Subcutaneous abdominal adipose tissue (tissue), 5 donors: ENCODE measurements around the gene RHBDF2.

Experiments
- H3K27ac ChIP-seq: one replicate; pipeline ENCODE4 v1.7.0; 2013; ENCODE audit warnings: low read depth, mild to moderate bottlenecking, inconsistent platforms, low read length, moderate library complexity
- H3K27me3 ChIP-seq, 5 donors: one replicate each; pipeline ENCODE4 v1.7.0; 2013; ENCODE audit warnings: low read length in 5 of 5, inconsistent platforms in 1 of 5; ENCODE audit not compliant: control insufficient read depth in 5 of 5, insufficient read depth in 4 of 5
- H3K36me3 ChIP-seq, 5 donors: one replicate each; pipeline ENCODE4 v1.7.0; 2013; ENCODE audit warnings: low read length in 5 of 5; ENCODE audit not compliant: control insufficient read depth in 5 of 5, insufficient read depth in 5 of 5
- H3K4me1 ChIP-seq, 5 donors: one replicate each; pipeline ENCODE4 v1.7.0; 2013; ENCODE audit warnings: low read length in 5 of 5, mild to moderate bottlenecking in 3 of 5, moderate library complexity in 1 of 5; ENCODE audit not compliant: control insufficient read depth in 5 of 5, insufficient read depth in 5 of 5
- H3K4me3 ChIP-seq, 5 donors: one replicate each; pipeline ENCODE4 v1.7.0; 2013; ENCODE audit warnings: low read length in 5 of 5, low read depth in 1 of 5
- H3K9ac ChIP-seq, 5 donors: one replicate each; pipeline ENCODE4 v1.7.0; 2013; ENCODE audit warnings: low read length in 5 of 5, mild to moderate bottlenecking in 4 of 5, moderate library complexity in 3 of 5
- H3K9me3 ChIP-seq, 5 donors: one replicate each; pipeline ENCODE4 v1.7.0; 2013; ENCODE audit warnings: low read length in 5 of 5; ENCODE audit not compliant: control insufficient read depth in 5 of 5
- donor health status: healthy.
- donor health status: healthy.
- donor health status: healthy.
- donor health status: healthy.
- donor health status: healthy.

RHBDF2 gene

DNA sequence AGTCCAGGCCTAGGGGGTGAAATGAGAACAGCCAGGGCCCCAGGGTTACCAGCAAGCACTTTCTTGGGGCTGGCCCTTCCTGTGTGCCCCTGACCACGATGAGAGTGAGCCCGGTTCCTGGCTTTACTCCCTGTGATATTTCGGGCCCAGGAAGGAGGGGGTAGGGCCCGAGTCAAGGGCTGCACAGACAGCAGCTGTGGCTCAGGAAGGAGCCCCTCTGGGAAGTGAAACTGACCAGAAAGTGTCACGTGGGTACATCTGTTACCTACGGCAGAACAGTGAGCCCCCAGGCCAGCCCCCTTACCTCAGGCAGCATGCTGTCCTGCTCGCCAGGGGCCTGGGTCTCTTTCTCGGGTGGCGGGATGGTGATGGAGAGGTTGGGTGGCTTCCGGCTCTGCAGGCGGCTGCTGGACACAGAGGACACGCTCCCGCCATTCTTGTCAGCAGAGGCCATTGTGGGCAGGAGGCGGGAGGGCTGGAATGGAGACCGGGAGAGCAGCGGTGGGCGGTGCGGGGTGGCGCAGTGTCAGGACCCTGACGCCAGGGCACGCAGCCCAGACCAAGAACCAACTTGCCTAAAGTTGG is 20.1 kb downstream of the RHBDF2 start:
- H3K27me3 ChIP-seq: no peaks in the 10 kb centered on the region
- H3K27ac ChIP-seq: no peak overlapping the region
- H3K9me3 ChIP-seq: no peaks in the 10 kb centered on the region
- no peak overlapping the region for H3K4me3 ChIP-seq
- peaks cover 0 to 34% (median 11%) of the 10 kb centered on the region in 5 donors for H3K36me3 ChIP-seq
- H3K9ac ChIP-seq: no peak overlapping the region
- peaks cover 0 to 40% (median 9%) of the 10 kb centered on the region in 5 donors for H3K4me1 ChIP-seq

DNA sequence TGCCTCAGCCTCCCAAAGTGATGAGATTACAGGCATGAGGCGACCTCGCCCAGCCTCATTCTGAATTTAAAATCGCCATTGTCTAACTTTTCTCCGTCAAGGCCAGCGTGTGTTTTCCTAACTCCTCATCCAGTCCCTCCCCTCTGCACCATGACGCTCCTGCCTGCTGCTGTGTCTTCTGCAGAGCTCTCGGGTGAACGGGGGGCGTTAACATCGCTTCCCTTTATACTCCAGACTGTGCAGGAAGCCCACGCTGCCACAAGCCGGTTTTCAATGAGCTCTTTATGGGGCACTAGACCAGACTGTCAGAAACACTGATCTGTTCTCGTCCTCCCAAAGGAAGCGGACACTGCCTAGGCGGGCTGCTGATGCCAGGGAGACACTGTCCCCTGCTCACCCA is 20.6 kb downstream of the RHBDF2 start:
- peaks cover 0 to 35% (median 11%) of the 10 kb centered on the region in 5 donors for H3K36me3 ChIP-seq
- peak overlapping the region in 1 of 5 donors; percentile 2 for H3K9ac ChIP-seq
- no peak overlapping the region for H3K4me3 ChIP-seq
- H3K27ac ChIP-seq: no peak overlapping the region
- H3K4me1 ChIP-seq: peaks cover 0 to 35% (median 6%) of the 10 kb centered on the region in 5 donors
- H3K27me3 ChIP-seq: no peaks in the 10 kb centered on the region
- H3K9me3 ChIP-seq: no peaks in the 10 kb centered on the region

DNA sequence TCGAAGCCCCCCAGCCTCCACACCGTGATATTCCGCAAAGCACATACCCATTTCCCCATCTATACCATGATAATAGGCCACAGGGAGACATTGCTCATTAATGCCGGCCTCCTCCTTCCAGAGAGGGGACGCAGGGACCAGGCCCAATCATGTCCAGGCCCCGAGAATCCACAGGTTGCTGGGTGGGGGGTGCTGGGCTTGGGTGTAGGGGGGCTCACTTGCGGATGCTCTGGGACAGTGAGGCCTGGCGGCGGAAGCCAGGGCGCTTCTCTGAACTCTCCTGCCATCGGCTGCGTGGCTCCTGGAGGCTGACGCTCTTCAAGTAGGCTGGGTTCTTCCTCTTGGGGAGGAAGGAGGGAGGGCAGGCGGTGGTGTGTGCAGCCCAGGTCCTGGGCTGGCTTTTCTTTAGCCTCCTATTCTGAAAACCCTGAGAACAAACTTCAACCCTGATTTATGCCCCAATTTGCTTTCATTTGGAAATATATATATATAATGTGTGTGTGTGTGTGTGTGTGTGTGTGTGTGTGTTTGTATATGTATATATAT is 21.6 kb downstream of the RHBDF2 start:
- Histone ChIP-seq H3K4me1 (peaks cover 0 to 27% (median 5%) of the 10 kb centered on the region in 5 donors), H3K36me3 (peaks cover 0 to 46% (median 14%) of the 10 kb centered on the region in 5 donors), H3K9me3 (no peaks in the 10 kb centered on the region), H3K4me3 (no peak overlapping the region), H3K27me3 (no peaks in the 10 kb centered on the region), H3K27ac (no peak overlapping the region), H3K9ac (no peak overlapping the region)

DNA sequence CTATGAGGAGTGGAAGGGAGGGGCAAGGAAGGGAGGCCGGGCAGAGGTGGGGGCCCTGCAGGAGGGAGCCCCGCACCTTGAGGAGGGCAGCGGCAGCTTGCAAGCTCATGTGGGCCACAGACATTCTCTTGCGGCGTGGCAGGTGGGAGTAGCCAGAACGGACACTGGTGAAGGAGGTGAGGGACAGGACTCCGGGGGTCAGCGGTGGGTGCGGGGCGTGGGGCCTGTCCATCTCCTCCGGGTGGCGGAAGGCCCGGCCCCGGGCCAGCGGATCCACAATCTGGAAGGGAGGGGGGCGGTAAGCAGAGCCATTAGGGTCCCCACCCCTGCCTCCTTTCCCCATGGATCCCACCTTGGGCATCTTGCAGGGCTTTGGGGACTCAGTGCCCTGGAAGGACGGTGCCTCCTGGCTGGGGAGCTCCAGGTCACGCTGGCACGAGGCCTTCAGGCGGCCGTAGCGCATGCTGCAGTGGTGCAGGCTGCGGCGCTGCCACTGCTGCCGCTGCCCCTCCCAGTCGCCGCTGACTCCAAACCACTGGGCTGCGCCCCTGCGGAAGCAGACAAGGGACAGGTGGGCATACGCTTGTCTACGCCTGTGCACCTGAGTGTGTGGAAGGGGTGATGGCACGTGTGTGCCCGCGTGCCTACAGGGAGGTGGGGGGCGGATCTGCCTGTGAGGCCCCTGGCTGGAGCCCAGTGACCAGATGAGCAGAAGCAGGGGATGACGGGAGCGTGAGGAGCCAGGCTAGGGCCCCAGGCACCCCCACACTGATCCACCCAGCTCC is 22.3 kb downstream of the RHBDF2 start:
- H3K27ac ChIP-seq: no peak overlapping the region
- peaks cover 0 to 52% (median 18%) of the 10 kb centered on the region in 5 donors for H3K36me3 ChIP-seq
- no peak overlapping the region for H3K9ac ChIP-seq
- no peaks in the 10 kb centered on the region for H3K9me3 ChIP-seq
- H3K4me3 ChIP-seq: no peak overlapping the region
- no peaks in the 10 kb centered on the region for H3K27me3 ChIP-seq
- peaks cover 0 to 23% (median 5%) of the 10 kb centered on the region in 5 donors for H3K4me1 ChIP-seq

DNA sequence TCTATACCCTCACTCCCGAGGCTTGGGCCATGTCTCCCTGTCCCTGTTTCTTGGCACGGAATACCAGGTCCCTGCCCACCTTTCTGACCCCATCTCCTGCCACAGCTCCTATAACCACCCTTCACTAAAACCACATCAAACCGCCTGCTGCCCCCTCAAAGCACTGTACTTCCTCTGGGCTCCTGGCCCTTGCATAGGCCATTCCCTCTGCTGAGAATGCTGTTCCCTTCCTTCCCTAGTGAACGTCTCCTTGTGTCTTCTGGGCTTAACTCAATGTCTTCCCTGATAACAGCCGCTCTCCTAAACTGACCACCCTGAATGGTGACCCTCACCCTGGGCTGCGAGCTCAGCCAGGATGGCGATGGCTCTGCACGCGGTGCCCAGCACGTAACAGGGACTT is 23.1 kb downstream of the RHBDF2 start:
- Histone ChIP-seq H3K9ac (no peak overlapping the region), H3K4me3 (no peak overlapping the region), H3K9me3 (no peaks in the 10 kb centered on the region), H3K27ac (no peak overlapping the region), H3K4me1 (peaks cover 0 to 19% (median 5%) of the 10 kb centered on the region in 5 donors), H3K36me3 (peaks cover 0 to 61% (median 27%) of the 10 kb centered on the region in 5 donors), H3K27me3 (no peaks in the 10 kb centered on the region)

DNA sequence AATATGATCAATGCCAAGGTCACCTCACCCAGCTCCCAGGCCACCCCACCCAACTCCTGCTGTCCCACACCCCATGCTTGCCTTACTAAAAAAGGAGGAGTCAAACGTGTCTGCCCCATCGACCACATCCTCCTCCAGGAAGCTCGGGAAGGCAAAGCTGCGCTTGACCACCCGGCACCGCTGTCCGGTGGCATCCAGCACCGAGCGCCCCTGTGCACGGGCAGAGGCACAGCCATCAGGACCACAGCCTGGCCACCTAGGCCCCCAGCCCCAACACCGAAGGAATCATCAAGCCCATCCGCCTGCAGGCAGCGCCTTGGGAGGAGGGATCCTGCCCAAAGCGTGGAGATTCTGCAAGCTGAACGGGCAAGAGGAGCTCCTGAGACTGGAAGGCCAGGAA is 23.6 kb downstream of the RHBDF2 start:
- H3K9ac ChIP-seq: no peak overlapping the region
- no peaks in the 10 kb centered on the region for H3K9me3 ChIP-seq
- no peak overlapping the region for H3K27ac ChIP-seq
- H3K4me3 ChIP-seq: no peak overlapping the region
- H3K4me1 ChIP-seq: peaks cover 0 to 19% (median 5%) of the 10 kb centered on the region in 5 donors
- H3K27me3 ChIP-seq: no peaks in the 10 kb centered on the region
- H3K36me3 ChIP-seq: peaks cover 0 to 66% (median 30%) of the 10 kb centered on the region in 5 donors

DNA sequence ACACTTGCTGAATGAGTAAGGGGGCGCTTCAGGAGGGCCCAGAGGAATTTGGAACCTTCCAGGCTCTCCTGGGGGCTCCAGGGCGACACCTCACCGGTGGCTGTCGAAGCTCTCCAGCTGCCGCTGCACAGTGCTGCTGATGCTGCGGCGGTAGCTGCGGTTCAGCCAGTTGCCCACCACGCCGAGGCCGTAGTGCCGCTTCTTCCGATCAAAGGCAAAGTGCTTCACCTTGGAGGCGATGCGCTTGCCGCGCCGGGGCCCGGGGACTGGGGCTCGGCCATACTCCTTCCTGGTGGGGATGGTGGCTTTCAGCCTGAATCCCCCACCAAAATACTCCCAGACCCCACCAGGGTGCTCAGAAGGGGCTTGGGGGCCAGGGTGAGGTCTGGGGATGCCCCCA is 24.5 kb downstream of the RHBDF2 start:
- Histone ChIP-seq H3K9me3 (no peaks in the 10 kb centered on the region), H3K36me3 (peaks cover 0 to 74% (median 36%) of the 10 kb centered on the region in 5 donors), H3K4me1 (peaks cover 0 to 19% (median 5%) of the 10 kb centered on the region in 5 donors), H3K27me3 (peaks cover 0 to 4% (median 0%) of the 10 kb centered on the region in 5 donors), H3K27ac (no peak overlapping the region), H3K4me3 (no peak overlapping the region), H3K9ac (no peak overlapping the region)

DNA sequence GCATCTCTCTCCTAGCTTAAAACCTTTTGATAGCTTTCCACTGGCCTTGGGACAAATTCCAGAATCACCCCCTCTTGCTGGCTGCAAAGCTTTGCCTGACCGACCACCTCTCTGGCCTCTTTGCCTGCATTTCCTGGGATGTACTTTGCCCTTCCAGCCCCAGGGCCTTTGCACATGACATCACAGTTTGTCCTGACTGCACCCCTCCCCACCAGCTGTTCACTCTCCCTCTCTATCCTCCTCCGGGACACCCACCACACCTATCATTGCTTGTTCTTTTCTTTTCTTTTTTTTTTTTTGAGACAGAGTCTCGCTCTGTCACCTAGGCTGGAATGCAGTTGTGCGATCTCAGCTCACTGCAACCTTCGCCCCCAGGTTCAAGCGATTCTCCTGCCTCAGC is 25.9 kb downstream of the RHBDF2 start:
- Histone ChIP-seq H3K36me3 (peaks cover 0 to 82% (median 44%) of the 10 kb centered on the region in 5 donors), H3K4me1 (peaks cover 0 to 9% (median 1%) of the 10 kb centered on the region in 5 donors), H3K9ac (no peak overlapping the region), H3K4me3 (no peak overlapping the region), H3K27me3 (peaks cover 0 to 4% (median 0%) of the 10 kb centered on the region in 5 donors), H3K27ac (no peak overlapping the region), H3K9me3 (no peaks in the 10 kb centered on the region)

DNA sequence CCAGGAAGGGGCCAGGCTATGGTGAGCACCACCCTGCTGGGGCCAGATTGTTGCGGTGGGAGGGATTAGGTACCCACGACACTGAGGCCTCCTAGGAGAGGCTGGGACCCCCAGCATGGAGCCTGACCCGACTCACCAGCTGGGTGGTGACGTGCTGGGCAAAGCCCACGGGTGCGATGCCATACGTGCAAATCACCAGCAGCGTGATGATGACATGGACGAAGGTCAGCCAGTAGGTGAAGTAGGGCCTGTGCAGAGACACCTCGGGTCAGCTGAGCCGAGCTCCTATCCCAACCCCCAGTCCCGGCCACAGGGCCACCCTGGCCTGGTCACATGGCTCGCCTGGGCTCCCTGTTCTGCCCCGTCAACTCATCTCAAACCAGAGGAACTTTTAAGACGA is 26.3 kb downstream of the RHBDF2 start:
- Histone ChIP-seq H3K36me3 (peaks cover 0 to 85% (median 44%) of the 10 kb centered on the region in 5 donors), H3K4me1 (peaks cover 0 to 7% (median 0%) of the 10 kb centered on the region in 5 donors), H3K9ac (no peak overlapping the region), H3K9me3 (no peaks in the 10 kb centered on the region), H3K27me3 (peaks cover 0 to 4% (median 0%) of the 10 kb centered on the region in 5 donors), H3K27ac (no peak overlapping the region), H3K4me3 (no peak overlapping the region)

DNA sequence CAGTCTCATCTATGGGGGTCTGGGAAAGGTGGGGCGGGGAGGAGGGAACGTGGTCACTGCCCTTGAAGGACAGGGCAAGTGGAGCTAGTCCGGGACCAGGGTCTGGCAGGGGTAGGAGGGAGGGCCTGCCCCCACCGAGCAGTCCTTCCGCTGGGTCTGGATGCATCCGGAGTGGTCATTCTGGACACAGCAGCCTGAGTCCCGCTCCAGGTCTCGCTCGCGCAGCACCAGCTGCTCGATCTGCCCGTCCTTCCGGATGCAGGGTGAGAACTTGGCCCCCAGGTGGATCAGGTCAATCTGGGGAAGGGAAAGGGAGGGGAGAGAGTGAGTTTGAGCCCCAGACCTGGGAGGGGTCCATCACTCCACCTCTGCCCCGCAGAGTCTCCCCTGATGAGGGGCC is 27.0 kb downstream of the RHBDF2 start:
- H3K9me3 ChIP-seq: no peaks in the 10 kb centered on the region
- H3K27me3 ChIP-seq: peaks cover 0 to 4% (median 0%) of the 10 kb centered on the region in 5 donors
- no peak overlapping the region for H3K27ac ChIP-seq
- H3K9ac ChIP-seq: no peak overlapping the region
- H3K4me1 ChIP-seq: peaks cover 0 to 5% (median 0%) of the 10 kb centered on the region in 5 donors
- H3K36me3 ChIP-seq: peaks cover 0 to 87% (median 44%) of the 10 kb centered on the region in 5 donors
- H3K4me3 ChIP-seq: no peak overlapping the region
